ENCODE results near the gene SAFB2.

DNA sequence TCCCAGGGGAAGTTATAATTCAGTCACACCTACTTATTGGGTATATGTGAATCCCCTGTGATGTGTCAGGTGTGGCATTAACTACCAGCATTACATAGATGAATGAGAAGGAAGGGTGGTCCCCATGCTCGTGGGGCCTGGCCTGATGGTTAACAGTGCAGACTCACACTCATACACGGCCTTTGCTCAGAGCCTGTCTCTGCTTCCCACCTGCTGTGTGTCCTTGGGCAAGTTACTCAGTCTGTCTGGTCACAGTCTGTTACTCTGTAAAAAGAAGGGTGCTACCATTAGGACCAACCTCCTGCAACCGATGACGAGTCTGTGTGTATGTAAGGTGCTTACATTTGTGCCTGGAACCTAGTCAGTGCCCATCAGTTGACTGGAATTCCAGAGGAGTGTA is 24.1 kb upstream of the SAFB2 start:
- TF ChIP-seq, protein P1, sequence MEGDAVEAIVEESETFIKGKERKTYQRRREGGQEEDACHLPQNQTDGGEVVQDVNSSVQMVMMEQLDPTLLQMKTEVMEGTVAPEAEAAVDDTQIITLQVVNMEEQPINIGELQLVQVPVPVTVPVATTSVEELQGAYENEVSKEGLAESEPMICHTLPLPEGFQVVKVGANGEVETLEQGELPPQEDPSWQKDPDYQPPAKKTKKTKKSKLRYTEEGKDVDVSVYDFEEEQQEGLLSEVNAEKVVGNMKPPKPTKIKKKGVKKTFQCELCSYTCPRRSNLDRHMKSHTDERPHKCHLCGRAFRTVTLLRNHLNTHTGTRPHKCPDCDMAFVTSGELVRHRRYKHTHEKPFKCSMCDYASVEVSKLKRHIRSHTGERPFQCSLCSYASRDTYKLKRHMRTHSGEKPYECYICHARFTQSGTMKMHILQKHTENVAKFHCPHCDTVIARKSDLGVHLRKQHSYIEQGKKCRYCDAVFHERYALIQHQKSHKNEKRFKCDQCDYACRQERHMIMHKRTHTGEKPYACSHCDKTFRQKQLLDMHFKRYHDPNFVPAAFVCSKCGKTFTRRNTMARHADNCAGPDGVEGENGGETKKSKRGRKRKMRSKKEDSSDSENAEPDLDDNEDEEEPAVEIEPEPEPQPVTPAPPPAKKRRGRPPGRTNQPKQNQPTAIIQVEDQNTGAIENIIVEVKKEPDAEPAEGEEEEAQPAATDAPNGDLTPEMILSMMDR (IDR thresholded peaks at IDR 0.05) = no peak
- TF ChIP-seq POLR2A (IDR thresholded peaks at IDR 0.05) = no peak

Data from gastroesophageal sphincter (tissue), 3 donors.